Caki2 (cell line): ENCODE results near the gene ELAVL1. TPM values are rescaled to one million over a fixed set of nuclear protein-coding genes. Genes with fewer than 3 reads are reported as not detected.

Source experiments
- DNase-seq: peaks from one replicate; pipeline ENCODE4 v3.0.0-alpha.2; 2015; ENCODE audit warnings: low read depth
- in situ Hi-C: cut with HindIII; loops from 2 replicates; pipeline ENCODE4 v1.10.0; 2016; ENCODE audit warnings: low sequenced_read_pairs, low pct_unique_long_range_greater_than_20kb, mixed read lengths
- total RNA-seq: library from RNA; depleted of rRNA; stranded (reverse); fragments of >200 nt; shearing (Covaris generic); gene quantifications from 2 replicates; pipeline ENCODE4 v1.2.3, GENCODE V29; 2014; ENCODE audit warnings: low replicate concordance

Gene ELAVL1
- total RNA-seq, 1 experiment from 2014 or later: 47.1 TPM

GRCh38 chr19:7992575-7992974, 12.9 kb downstream of the ELAVL1 start:
- no peak for DNase-seq
- in situ Hi-C loops: no loop called here

GRCh38 chr19:7989071-7989575, 16.3 kb downstream of the ELAVL1 start:
- DNase-seq: peak; percentile 19

DNA sequence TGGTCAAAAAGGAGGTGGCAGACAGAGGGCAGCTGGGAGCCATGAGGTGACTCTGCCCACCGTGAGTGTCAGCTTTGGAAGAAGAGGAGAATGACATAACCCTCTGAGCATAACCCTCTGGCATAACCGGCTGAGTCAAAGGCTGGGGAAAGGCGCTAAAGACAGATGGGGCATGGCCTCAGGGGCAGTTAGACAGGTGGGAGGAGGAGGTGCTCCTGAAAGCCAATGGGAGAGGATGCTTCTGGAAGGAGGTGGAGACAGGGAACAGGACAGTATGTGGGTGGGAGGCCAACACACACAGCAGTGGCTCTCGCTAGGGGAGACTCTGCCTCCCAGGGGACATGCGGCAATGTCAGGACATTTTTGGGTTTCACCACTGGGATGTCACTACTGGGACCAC, 17.1 kb downstream of the ELAVL1 start:
- in situ Hi-C loops: no loop called here
- peak; percentile 19 for DNase-seq

More at GRCh38 chr19:7989071-7989575, 16.3 kb downstream of the ELAVL1 start:
- in situ Hi-C loops: no loop called here

GRCh38 chr19:7987114-7987768, 18.2 kb downstream of the ELAVL1 start:
- DNase-seq: no peak
- in situ Hi-C loops: no loop called here

GRCh38 chr19:7986321-7987113, 18.9 kb downstream of the ELAVL1 start:
- in situ Hi-C loops: no loop called here
- DNase-seq: peak; percentile 71

GRCh38 chr19:7985481-7985911, 19.9 kb downstream of the ELAVL1 start:
- DNase-seq: no peak
- in situ Hi-C loops: no loop called here

DNA sequence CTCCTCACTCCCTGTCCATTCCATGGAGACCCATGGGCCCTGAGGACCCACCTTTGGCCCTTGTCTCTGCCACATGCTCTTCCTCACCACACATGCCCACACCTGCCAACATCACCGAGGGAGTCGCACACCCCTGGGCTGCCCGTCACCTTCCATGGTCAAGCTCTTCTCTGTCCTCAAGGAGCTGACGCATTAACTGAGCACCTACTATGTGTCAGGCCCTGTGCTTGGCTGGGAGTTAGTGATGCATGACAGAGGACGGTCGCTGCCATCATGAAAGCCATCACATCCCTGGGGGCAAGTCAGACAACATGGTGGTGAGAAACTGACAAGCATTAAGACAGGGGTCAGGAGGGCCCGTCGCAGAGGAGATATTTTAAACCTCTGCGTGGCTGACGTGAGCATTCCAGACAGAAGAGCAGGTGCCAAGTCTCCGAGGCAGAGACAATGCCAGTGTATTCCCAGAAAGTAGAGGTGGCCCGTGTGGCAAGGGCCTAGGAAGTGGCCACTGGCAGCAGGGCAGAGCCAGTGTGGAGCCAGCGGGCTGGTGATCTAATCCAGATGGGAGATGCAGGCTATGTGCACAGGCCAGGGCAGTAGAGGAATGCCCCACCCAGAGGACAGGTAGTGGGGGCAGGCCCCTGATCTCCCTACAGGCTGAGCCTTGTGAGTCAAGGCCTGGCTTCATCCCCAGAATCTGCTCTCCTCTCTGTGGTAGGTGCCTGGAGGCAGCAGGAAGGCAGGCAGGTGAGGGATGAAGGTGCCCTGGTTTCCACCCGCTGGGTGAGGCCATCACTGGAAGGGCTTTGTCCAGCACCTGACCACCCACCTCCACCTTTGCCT, 21.2 kb downstream of the ELAVL1 start:
- in situ Hi-C loops: no loop called here
- no peak for DNase-seq

DNA sequence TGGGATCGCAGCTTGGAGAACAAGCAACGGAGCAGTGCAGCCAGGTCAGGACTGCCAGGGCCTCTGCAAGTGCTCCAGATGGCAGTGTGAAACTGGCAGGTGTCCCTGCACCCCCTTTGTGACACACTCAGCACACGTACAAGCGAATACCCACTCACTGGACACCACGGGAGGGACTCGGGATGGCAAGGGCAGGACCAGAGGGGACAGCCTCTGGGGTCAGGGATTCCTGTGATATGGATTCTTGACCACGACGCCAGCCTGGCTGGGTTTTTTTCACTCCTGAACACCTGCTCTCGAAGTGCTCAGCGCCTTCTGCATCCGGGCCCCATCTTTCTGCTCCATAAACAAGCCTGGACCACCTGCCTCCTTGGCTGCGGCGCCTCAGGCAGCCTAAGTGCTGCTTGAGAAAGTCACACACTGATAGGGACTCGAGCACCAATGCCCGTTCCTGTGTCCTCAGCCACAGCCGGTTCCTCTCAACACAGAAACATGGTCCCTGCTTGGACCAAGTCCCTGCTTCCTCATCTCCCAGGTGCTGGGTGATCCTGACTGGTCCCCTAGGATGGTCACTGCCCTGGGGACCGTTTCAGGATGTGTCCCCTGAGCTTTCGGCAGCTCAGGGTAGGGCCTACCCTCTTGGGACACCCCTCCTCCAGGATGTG, 22.0 kb downstream of the ELAVL1 start:
- no peak for DNase-seq
- in situ Hi-C loops: no loop called here

DNA sequence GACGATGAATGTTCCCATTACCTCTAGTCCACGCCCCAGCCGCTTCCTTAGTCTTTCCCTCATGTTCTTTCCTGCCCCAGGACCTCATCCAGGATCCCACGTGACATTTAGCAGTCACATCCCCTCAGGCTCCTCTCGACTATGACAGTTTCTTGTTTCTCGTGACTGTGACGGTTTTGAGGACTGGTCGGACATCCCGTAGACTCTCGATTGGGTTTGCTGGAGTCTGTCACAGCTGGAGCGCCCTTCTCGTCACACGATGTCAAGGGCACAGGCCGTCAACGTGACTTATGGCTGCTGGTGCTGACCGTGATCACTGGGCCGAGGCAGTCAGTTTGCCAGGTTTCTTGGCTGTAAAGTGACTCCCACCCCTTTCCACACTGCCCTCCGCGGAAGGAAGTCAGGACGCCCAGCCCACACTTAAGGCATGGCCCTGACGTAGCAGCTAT, 22.8 kb downstream of the ELAVL1 start:
- in situ Hi-C loops: no loop called here
- no peak for DNase-seq

DNA sequence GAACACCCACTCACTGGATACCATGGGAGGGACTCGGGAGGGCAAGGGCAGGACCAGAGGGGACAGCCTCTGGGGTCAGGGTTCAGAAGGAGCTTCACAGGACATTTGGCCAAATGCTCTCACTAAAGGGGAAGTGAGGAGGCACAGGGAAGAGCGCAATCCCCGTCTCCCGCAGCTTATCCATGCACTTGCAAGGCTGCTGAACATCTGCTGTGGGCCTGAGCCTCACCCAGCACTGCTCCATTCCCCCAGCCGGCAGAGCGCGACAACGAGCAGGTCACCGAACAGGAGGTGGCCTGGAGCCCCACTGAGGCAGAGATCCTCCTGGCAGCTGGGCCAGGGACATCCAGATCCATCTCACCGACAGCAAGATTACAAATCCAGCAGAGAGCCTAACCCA, 23.3 kb downstream of the ELAVL1 start:
- DNase-seq: no peak
- in situ Hi-C loops: no loop called here

GRCh38 chr19:7981661-7982060, 23.8 kb downstream of the ELAVL1 start:
- in situ Hi-C loops: no loop called here
- DNase-seq: no peak

GRCh38 chr19:7981199-7981598, 24.2 kb downstream of the ELAVL1 start:
- in situ Hi-C loops: no loop called here
- DNase-seq: no peak

DNA sequence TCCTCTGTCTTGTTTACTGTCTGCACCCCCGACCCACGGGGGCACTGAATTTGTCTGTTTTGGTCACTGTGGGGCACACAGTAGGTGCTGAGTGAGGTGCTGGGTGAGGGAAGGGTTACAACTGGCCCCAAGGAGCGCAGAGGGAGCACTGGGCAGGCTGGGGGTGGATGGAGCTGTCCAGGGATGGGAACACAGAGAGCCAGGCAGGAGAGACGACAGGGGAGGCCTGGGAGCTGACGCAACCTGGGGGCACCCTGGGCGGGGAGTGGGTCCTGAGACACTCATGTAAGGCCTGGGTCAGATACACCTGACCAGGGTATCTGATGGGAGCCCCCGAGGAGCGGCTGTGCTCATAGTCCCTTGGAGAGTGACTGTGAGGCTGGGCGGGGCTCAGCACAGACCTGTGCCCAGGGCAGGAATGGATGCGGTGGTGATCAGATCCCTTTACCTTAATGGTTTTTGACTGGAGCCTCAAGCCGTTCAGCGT, 24.8 kb downstream of the ELAVL1 start:
- in situ Hi-C loops: no loop called here
- no peak for DNase-seq

GRCh38 chr19:7980168-7980567, 25.3 kb downstream of the ELAVL1 start:
- in situ Hi-C loops: no loop called here
- no peak for DNase-seq

DNA sequence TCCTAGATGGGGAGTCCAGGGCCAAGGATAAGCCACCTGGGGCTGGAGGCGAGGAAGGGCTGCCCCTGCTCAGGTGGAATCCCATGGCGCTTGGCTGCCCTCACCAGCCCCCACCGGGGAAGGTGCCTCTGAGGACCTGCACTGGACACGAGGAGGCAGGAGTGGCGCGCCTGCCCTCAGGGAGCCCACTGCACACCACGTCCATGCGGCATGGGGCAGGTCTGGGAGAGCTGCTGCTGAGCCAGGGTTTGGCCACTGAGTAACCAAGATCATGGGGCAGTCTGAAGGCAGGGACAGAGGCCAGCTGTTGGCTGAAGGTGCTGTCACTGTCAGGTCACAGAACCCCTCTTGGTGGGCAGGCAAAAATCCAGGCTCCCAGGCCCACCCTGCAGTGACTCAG, 25.9 kb downstream of the ELAVL1 start:
- in situ Hi-C loops: no loop called here
- no peak for DNase-seq

- in situ Hi-C loops: no loop called here
- DNase-seq: no peak
Measured at GRCh38 chr19:7979011-7979410, 26.4 kb downstream of the ELAVL1 start.

DNA sequence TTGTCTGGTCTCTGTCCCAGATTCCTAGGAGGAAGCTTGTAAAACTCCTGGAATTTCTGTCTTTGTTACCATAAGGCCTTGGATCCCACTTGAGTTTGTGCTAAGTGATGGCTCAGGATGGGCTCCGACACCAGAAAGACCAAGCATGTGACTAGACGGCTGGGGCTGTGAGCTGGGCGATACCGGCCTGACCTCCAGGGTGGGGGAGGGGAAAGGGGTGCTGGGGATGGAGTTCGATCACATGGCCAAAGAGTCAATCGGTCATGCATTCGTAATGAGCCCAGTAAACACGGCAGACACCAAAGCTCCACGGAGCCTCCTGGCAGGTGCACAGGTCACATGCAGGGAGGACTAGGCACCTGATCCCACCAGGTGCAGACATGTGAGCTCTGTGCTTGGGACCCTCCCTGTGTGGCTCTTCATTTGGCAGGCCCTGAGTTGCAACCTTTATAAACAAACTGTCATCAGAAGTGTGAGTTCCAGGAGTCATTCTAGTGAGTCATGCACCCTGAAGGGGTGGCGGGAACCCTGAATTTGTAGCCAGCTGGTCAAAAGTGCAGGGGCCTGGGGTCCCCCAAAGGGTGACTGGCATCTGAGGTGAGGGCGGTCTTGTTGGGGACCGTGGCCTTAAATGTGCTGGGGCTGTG, 27.1 kb downstream of the ELAVL1 start:
- DNase-seq: no peak
- in situ Hi-C loops: no loop called here

DNA sequence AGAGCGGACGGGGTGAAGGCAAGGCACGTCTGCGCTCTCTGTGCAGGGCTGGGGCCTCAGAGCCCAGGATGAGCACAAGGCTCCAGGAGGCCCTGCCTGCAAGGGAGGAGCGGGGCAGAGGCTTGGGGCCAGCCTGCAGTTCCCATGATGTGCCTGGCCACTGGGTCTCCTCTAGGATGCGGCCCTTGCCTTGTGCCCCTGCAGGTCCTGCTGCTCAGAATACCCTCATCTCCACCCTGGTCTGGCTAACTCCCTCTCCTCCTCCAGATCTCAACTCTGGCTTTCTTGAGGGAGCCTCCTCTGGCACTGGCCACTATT, 27.8 kb downstream of the ELAVL1 start:
- DNase-seq: no peak
- in situ Hi-C loops: no loop called here
